ENCODE results near the gene DNAH9.

The DNAH9 gene

DNA sequence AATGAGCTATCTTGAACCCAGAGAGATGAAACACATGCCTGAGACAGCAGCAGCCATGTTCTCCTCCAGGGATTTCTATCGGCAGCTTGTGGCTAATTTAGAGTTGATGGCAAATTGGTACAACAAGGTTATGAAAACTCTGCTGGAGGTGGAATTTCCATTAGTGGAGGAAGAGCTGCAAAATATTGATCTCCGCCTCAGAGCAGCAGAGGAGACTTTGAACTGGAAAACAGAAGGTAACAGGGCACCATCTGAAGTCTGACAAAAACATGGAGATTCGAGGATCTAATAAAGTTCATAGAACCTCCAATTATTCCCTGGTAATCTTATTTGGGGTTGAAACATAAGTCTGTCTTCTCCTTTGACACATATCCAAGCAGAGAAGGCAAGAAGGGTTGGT is 52.8 kb downstream of the DNAH9 start:
- DNase-seq (ENCODE audit: low read depth) = no peak

DNA sequence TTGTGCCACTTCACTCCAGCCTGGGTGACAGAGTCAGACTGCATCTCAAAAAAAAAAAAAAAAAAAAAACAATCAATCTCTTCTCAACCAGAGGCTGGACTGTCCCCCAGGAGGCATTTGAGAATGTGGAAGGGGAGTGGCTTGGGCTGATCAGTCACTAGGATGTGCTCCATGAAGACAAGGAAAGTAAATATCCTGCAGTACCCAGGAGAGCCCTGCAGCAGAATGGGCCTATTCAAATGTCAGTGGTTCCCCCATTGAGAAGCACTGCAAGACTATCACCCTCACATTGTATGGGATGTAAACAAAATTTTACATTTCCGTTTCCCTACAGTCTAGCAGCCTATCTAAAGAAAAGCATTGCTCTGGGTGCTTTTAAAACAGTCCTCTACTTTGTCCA is 70.3 kb downstream of the DNAH9 start:
- no peak for DNase-seq (ENCODE audit: low read depth)

DNA sequence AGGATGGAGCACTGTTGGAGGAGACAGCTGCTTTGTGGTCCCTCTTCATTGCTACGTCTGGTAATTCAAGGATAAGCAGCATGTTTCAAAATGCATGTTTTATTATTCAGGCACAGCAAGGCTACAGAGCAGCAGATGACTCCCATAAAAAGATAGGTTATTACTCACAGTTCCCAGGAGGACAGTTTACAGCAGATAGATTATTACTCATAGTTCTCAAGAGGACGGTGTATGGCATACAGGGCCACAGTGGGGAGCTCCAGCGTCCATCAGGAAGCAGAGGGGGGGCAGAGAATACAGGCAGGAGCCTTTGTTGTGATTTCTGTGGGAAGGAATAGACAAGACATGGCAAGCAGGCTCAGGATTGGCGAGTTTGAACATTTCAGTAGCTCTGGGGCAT is 72.9 kb downstream of the DNAH9 start:
- DNase-seq (ENCODE audit: low read depth) = no peak

DNA sequence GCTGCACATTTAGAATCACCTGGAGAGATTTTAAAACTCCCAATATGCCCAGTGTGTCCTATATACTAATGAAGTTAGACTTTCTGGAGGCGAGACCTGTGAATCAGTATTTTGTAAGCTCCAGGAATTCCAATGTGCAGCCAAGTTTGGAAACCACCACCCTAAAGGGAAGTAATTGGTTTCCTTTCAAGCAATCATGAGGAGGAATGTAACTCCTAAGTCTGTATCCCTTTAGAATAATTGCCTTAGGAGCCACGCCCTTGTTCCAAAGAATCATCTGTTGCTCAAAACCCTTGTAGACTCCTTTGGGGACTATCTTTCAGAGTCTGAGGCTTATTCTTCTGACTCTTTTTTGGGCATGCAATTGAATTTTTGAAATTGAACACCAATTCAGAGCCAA is 84.4 kb downstream of the DNAH9 start:
- DNase-seq (ENCODE audit: low read depth) = no peak

DNA sequence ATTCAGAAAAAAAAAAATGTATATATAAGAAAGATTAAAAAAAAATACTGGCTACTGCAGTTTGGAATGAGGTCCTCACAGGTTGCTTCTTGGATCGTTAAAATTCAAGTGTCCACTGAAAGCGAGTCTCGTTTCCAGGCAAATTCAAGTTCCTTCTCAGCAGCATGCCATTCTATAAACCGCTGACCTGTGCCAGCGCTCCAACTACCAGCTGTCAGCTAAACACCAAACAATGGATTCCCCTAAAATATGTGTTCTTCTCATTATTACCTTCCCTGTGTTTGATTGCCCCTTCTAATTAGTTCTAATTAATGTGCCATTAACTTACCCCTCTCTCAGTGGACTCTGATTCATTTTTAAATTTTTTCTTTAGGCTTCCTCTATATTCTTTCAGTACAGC is 92.4 kb downstream of the DNAH9 start:
- no peak for DNase-seq (ENCODE audit: low read depth)

DNA sequence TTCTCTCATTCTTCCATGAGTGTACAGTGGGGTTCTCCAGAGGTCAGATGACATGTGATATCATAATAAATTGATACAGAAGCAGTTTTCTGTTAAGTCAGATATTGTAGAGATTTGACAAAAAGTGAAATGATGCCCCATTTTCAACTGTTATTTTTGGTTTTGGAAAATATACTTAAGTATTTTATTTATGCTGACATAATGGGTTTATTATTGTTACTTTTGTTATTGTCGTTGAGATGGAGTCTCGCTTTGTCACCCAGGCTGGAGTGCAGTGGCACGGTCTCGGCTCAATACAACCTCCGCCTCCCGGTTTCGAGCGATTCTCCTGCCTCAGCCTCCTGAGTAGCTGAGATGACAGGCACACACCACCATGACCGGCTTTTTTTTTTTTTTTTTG is 94.4 kb downstream of the DNAH9 start:
- DNase-seq (ENCODE audit: low read depth) = no peak

DNA sequence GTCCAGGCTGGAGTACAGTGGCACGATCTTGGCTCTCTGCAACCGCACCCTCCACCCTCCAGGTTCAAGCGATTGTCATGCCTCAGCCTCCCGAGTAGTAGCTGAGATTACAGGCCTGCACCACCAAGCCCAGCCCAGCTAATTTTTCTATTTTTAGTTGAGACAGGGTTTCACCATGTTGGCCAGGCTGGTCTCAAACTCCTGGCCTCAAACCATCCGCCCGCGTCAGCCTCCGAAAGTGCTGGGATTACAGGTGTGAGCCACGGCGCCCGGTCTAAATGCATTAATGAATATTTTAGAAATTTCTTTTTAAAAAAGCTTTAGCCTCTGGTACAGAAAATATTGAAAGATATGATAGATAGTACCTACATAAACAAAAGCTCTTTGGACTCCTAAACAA is 95.0 kb downstream of the DNAH9 start:
- no peak for DNase-seq (ENCODE audit: low read depth)

DNA sequence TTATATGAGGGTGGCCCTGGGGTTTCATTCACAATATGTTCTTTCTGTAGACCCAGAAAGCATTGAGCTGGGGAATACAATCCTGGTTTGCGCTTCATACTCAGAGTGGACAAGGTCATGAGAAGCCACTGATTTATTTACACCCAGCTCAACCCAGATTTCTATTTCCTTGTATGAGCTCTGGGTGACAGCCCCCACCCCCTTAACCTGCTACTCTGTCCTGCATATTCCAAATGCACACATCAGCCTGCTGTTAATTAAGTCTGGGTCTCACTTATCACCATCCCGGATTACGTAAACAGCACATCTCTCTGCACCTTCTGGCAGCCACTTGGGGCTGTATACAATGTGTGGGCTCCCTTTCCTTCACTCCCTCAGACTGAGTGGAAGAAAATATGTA is 102.4 kb downstream of the DNAH9 start:
- DNase-seq (ENCODE audit: low read depth) = no peak

DNA sequence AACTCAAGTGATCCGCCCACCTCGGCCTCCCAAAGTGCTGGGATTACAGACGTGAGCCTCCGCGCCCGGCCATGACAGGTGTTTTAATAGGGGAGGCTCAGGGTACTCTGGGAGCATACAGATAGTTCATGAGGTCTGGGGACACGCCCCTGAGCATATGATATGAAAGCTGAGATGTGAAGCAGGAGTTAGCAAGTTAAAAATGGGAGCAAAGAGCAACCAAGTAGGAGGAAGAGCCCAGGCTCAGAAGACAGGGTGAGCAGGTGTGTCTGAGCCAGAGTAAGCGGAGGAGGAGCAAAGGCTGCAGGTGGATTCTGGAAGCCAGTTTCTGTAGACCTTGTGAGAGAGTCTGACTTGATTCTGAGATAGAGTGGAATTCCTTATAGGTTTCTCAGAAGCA is 103.6 kb downstream of the DNAH9 start:
- no peak for DNase-seq (ENCODE audit: low read depth)

DNA sequence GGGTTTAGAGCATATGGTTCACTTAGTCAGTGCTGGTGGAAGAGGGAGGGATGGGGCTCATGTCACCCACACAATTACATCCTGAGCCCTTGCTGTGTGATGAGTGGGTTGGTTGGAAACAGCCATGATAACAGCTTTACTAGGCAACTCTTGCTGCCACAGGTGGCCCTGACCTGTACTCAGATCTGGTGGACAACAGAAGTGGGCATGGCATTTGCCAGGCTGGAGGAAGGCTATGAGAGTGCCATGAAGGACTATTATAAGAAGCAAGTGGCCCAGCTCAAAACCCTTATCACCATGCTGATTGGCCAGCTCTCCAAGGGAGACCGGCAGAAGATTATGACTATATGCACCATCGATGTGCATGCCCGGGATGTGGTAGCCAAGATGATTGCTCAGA is 105.8 kb downstream of the DNAH9 start:
- DNase-seq (ENCODE audit: low read depth) = no peak

DNA sequence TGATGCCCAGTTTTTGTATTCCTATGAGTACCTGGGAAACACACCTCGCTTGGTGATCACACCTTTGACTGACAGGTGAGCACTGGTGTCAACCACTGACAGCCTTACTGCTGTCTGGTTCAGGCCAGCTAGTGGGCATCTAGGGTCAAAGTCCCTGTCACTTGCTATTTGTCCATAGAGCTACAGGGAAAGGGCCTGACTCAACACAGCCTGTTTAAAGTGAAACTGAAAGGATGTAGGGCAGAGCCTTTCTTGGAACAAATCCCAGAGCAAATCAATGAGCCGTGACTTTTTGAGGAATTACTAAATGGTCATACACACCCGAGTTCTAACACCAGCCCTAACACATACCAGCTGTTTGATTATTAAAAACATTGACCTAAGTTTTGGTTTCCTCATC is 106.8 kb downstream of the DNAH9 start:
- DNase-seq (ENCODE audit: low read depth) = no peak

DNA sequence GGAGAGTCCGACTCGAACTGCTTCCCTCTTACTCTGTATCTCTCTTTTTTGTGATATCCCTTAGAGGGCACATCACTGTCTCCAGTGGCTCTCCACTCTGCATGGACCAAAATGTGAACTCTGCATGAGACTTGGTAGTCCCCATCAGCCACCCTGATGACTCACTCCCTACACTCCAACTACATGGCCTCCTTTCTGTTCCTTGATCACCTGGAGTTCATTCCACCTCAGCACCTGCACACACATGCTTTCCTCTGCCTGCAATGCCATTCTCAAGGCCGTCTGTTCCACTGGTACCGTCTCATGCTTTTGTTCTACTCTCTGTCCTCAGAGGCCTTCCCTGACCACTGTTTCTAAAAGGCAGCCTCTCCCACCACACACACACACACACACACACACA is 109.3 kb downstream of the DNAH9 start:
- no peak for DNase-seq (ENCODE audit: low read depth)

DNA sequence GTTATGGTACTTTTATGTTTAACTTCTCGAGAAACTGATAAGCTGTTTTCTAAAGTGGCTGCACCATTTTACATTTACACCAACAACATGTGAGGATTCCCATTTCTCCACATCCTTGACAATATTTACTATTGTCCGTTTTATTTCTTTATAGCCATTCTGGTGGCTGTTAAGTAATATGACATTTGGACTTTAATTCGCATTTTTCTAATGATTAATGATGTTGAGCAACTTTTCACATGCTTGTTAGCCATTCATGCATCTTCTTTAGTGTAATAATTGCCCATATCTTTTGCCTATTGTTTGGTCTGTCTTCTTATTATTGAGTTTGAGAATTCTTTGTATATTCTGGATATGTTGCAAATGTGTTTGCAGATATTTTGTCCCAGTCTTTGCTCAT is 114.2 kb downstream of the DNAH9 start:
- no peak for DNase-seq (ENCODE audit: low read depth)

DNA sequence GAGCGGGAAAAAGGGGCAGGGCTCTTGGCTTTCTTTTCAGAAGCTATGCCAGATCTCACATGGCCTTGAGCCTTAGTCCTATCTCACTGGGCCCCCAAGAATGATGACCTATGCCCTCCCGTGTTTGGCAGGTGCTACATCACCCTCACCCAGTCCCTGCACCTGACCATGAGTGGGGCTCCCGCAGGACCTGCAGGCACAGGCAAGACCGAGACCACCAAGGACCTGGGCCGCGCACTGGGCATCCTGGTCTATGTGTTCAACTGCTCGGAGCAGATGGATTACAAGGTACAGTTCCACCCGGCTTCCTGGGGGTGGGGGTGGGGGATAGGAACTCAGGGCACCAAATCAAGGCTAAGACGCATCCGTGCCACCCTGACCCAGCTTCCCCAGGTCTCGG is 120.9 kb downstream of the DNAH9 start:
- no peak for DNase-seq (ENCODE audit: low read depth)

DNA sequence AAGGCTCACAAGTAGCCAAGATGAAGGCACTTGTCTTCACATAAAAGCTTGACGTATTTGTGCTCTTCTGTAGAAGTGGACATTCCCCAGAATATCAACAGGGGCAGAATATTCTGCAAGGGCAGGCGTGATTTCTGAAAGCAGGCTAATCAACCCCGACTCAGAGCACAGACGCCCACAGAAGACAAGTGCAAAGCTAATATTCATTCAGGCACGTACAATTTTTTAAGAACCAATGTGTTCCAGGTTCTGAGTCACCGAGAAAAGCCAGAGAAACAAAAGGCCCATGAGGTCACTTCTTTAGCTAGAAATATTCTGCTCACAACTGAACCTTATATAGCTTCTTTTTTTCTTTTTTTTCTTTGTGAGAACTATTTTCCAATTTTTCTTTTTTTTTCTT is 121.6 kb downstream of the DNAH9 start:
- DNase-seq (ENCODE audit: low read depth) = no peak

DNA sequence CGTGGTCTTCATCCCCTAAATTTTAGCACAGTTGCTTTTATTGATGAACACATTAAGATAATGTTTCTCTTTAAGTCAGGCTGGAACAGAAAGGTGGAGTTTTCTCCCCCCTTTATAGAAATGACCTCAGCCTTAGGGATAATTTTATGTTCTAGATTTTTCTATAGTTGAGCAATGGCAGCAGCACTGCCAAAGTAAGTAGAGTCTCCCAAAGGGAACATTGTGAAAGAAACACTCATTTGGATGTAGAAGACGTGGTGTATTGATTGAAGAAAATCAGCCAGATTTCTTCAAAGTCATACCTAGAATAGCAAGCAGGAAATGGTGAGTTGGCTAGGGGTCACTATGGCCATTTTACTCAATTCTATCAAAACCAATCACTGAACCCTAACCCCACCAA is 122.5 kb downstream of the DNAH9 start:
- no peak for DNase-seq (ENCODE audit: low read depth)

DNA sequence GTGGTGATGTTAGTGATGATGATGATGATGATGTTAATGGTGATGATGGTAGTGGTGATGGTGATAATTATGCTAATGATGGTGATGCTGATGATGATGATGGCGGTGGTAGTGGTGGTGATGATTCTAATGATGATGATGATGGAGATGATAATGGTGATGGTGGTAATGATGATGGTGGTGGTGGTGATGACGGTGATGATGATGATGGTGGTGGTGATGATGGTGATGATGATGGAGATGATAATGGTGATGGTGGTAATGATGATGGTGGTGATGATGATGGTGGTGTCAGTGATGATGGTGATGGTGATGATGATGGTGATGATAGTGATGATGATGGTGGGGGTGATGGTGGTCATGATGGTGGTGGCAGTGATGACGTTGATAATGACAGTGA is 132.5 kb downstream of the DNAH9 start:
- DNase-seq (ENCODE audit: low read depth) = no peak

DNA sequence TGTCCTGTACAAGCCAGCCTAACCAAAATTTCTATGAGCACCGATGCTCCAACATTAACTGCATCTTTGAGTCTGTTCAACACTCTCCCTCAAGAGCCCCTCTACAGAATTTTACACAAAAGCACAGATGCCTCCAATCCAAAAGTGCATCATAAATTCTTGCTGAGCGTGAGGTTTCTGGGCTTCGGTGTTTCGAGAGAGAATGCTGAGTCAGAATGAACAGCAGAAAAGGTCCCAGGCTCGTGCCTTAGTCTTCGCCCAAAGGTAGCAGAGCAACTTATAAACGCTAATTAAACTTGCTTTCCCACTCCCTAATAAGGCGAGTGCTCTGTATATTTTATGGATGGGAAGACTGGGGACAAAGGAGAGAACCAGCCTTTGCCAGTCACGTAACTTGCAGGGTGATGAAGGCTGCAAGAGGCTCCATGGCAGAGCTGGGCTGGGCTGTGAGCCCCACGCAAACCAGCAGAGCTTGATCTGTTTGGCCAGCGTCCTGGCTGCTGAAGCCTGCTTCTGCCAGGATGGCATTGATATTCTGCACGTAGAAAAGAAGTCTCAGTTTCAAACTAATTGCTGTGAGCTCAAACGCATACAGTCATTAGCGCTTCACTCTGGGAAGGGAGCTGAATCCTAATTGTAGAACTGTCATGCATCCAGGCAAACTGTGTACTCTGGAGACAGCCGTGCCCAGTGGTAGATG is 138.5 kb downstream of the DNAH9 start:
- no peak for DNase-seq (ENCODE audit: low read depth)

DNA sequence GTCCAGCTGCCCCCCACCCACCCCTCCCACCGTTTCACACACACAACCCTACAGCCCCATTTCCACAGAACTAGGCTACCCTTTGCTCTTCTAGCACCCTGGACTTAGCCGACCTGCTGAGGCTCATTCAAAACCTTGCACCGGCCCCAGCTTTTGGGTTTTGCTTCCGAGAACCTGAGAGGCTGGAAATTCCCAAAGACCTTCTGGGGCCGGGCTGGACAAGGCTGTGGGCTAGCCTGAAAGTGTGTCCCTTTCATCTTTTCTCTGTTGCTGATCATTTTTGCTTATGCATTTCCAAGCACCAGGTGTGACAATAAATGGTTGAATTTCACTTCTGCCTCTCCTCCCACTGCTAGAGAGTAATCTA is 139.0 kb downstream of the DNAH9 start:
- no peak for DNase-seq (ENCODE audit: low read depth)

DNA sequence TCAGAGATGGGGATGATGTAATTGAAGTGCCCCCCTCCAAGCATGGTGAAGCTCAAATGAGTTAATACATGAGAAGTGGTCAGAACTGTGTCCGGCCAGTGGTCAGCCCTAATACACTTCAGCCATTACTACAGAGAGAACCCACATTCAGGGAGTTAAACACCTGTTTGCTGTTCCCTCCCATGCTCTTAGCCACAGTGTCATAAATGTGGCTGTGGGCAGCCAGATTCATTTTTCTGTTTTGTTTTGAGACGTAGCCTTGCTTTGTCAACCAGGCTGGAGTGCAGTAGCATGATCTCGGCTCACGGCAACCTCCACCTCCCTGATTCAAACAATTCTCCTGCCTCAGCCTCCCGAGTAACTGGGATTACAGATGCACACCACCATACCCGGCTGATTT is 139.9 kb downstream of the DNAH9 start:
- no peak for DNase-seq (ENCODE audit: low read depth)

DNA sequence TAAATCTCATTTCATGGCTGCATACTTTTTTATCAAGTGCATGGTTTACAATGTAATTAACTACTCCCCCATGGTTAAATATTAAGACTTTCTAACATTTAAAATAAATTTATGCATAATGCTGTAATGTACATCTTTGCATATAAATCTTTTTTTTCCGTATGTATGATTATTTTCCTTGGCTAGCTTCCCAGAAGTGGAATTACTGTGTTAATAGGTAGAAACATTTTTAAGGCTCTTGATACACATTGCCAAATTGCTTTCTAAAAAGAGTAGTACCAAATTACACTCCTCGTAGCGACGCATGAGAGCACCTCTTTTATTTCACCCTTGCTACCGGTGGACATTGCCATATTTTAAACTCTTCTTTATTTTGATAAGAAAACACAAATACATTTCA is 141.1 kb downstream of the DNAH9 start:
- no peak for DNase-seq (ENCODE audit: low read depth)

DNA sequence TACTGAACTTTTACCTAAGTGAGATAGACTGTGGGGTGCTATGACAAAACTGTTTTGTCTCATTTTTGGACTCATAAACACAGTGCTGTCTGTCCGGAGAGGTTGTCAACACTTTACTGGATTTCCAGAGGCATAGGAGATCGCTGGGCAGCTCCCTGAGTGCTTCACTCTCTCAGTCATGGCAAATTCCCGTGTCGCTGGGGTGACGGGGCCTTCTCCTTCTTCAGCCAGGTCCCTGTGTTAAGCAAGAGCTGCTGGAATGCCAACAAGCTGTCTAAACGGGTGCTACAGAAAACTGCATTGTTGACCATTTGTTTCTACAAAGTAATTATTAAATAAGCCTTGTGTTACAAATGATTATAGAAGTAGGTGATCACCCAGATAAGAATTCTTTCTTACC is 141.6 kb downstream of the DNAH9 start:
- no peak for DNase-seq (ENCODE audit: low read depth)

DNA sequence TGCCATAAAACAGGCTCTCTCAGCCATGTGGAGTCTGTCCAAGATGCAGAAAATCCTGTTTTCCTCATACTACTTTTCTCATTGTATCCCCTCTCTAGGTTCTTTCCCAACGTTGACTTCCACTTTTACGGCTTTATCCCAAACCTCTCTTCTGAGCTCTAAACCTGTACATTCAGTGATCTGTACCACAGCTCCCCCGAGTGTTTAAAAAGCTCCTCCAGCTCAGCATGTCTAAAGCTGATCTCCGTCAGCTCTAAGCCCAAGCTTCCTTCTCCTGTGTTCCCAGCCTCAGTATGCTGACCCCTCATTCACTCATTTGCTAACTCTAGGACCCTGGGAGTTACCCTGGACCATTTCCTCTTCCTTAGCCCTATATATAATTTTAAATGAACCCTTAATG is 144.6 kb downstream of the DNAH9 start:
- DNase-seq (ENCODE audit: low read depth) = no peak

DNA sequence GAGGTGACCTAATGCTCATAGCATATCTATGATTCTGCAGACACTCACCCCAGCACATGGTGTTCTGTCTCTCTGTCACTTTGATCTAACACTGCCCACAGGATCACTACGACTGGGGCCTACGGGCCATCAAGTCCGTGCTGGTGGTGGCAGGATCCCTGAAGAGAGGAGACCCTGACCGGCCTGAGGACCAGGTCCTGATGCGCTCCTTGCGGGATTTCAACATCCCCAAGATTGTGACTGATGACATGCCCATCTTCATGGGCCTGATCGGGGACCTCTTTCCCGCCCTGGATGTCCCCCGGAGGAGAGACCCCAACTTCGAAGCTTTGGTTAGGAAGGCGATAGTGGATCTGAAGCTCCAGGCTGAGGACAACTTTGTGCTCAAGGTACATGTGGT is 146.4 kb downstream of the DNAH9 start:
- DNase-seq (ENCODE audit: low read depth) = no peak

DNA sequence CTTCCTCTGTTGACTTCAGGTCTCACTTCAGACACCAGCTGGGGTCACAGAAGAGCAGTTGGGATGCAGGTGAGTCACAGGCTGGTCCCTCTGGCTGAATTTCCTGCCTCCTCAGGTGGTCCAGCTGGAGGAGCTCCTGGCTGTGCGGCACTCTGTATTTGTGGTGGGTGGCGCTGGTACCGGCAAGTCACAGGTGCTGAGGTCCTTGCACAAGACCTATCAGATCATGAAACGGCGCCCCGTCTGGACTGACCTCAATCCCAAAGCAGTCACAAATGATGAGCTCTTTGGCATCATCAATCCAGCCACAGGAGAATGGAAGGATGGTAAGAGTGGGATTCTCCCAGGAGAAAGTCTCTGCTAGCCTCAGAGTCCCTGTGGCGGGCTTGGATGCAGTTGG is 149.2 kb downstream of the DNAH9 start:
- no peak for DNase-seq (ENCODE audit: low read depth)

All from HS-27A (cell line).